ENCODE data around the gene AMDHD2.
"Not testable (repeated sequence)": the region's sequence is repeated elsewhere in the genome, so short reads cannot be mapped to it uniquely, and the experiment has no call there.

AMDHD2 gene

GRCh38 chr16:2520097-2520783 lies at the start of gene AMDHD2:
TSS of gene AMDHD2 (plus strand) at chr16:2520371. CDS start at chr16:2520459, 88 bp downstream.
- peak; percentile 90 for DNase-seq

GRCh38 chr16:2470603-2471015 lies 49.6 kb upstream of the AMDHD2 start:
- no peak for DNase-seq

- no peak for DNase-seq
Measured at GRCh38 chr16:2471016-2471652, 49.0 kb upstream of the AMDHD2 start, which contains the start of gene NTN3. TSS of gene NTN3 (plus strand) at chr16:2471297. CDS start at chr16:2471702, 405 bp downstream.

GRCh38 chr16:2471653-2472487 lies 48.3 kb upstream of the AMDHD2 start:
- DNase-seq, result no peak

- DNase-seq, result no peak
Measured at GRCh38 chr16:2472488-2472864, 47.7 kb upstream of the AMDHD2 start.

- no peak for DNase-seq
Measured at GRCh38 chr16:2472885-2473445, 47.2 kb upstream of the AMDHD2 start.

GRCh38 chr16:2473446-2473926 lies 46.7 kb upstream of the AMDHD2 start:
- no peak for DNase-seq

- DNase-seq, result peak; percentile 47
Measured at GRCh38 chr16:2473999-2474876, 45.9 kb upstream of the AMDHD2 start.

GRCh38 chr16:2474877-2475412 lies 45.2 kb upstream of the AMDHD2 start, which contains the start of gene TBC1D24:
TSS of gene TBC1D24 (plus strand) at chr16:2475127. CDS start at chr16:2496149, 21,022 bp downstream.
- peak; percentile 80 for DNase-seq

- DNase-seq, result no peak
Measured at GRCh38 chr16:2475413-2476344, 44.5 kb upstream of the AMDHD2 start.

GRCh38 chr16:2476345-2476720 lies 43.8 kb upstream of the AMDHD2 start:
- no peak for DNase-seq

- DNase-seq, result no peak
Measured at GRCh38 chr16:2476741-2477140, 43.4 kb upstream of the AMDHD2 start.

- no peak for DNase-seq
Measured at GRCh38 chr16:2477327-2477726, 42.8 kb upstream of the AMDHD2 start.

- DNase-seq, result no peak
Measured at GRCh38 chr16:2478279-2478678, 41.9 kb upstream of the AMDHD2 start.

GRCh38 chr16:2479996-2480395 lies 40.2 kb upstream of the AMDHD2 start:
- DNase-seq, result not testable (repeated sequence)

- DNase-seq, result no peak
Measured at GRCh38 chr16:2480948-2481347, 39.2 kb upstream of the AMDHD2 start.

- no peak for DNase-seq
Measured at GRCh38 chr16:2481676-2482075, 38.5 kb upstream of the AMDHD2 start.

- DNase-seq, result no peak
Measured at GRCh38 chr16:2482249-2482648, 37.9 kb upstream of the AMDHD2 start.

GRCh38 chr16:2482708-2483534 lies 37.2 kb upstream of the AMDHD2 start:
- DNase-seq, result no peak
